HepG2 (cell line): Measurements from ENCODE around the gene TTN. TPM values are rescaled to one million over a fixed set of nuclear protein-coding genes. Genes with fewer than 3 reads are reported as not detected.
A peak's percentile ranks its signal among the peaks of the same experiment; 100 is the strongest.

Experiments
- ATAC-seq: fragments of 200-7000 bp; cut with Tn5 transposase; 3 replicates; pipeline ENCODE4 v1.9.1; 2020; ENCODE audit warnings: mild to moderate bottlenecking, moderate library complexity
- Bru-seq: library from RNA; stranded (reverse); fragments of 400-500 nt; gene quantifications from one replicate; lab custom pipeline; 2021; lab: Mats Ljungman, UMichigan
- BruChase-seq, 2 experiments: library from RNA; stranded (reverse); fragments of 400-500 nt; gene quantifications; one replicate each; lab custom pipeline; 2021; lab: Mats Ljungman, UMichigan
- BruUV-seq: library from RNA; stranded (reverse); fragments of 400-500 nt; replicated peaks from 2 replicates; lab custom pipeline; 2021; lab: Mats Ljungman, UMichigan
- CTCF ChIA-PET: fragments of 300-600 bp; formaldehyde crosslinking; extraction: SDS; loops from one replicate; lab custom pipeline; 2021; ENCODE audit warnings: low total read pairs, inconsistent platforms, low intra/inter-chr PET ratio; lab: Yijun Ruan, JAX
- POLR2A ChIA-PET: fragments of 350-600 bp; sonication (Branson Sonifier 250); formaldehyde crosslinking; loops from one replicate; lab custom pipeline; 2020; ENCODE audit warnings: antibody characterized with exemption, inconsistent platforms; lab: Yijun Ruan, JAX
- DNase-seq: peaks from one replicate; pipeline ENCODE4 v3.0.0-alpha.2; 2015; ENCODE audit warnings: low spot score
- FAIRE-seq: peaks from 3 replicates; lab custom pipeline; 2011; peaks lifted over from hg19 to GRCh38; lab: Jason Lieb, UNC
- H2AFZ ChIP-seq: one replicate; pipeline ENCODE4 v1.6.1; 2011; ENCODE audit warnings: low read length, inconsistent platforms
- H3K27ac ChIP-seq: fragments of 300-600 bp; 3 replicates; pipeline ENCODE4 v1.8.0; 2011; ENCODE audit warnings: mixed run types, mild to moderate bottlenecking, mixed read lengths, low read length, inconsistent platforms; ENCODE audit not compliant: insufficient read depth; ENCODE audit errors: extremely low read length
- H3K27me3 ChIP-seq, 2 experiments: fragments of 200-600 bp in 1 of 2; 2 replicates in 1 of 2; 3 replicates in 1 of 2; pipeline versions ENCODE4 v1.6.0 to v1.8.0; 2011; ENCODE audit warnings: low read length in 2 of 2, mild to moderate bottlenecking in 2 of 2, moderate library complexity in 2 of 2, inconsistent platforms in 1 of 2; ENCODE audit not compliant: insufficient read depth in 2 of 2, control insufficient read depth in 1 of 2
- H3K36me3 ChIP-seq, 2 experiments: fragments of 200-600 bp in 1 of 2; replicated peaks in 1 of 2; 2 replicates in 1 of 2; 3 replicates in 1 of 2; pipeline versions ENCODE4 v1.5.1 to v1.8.0; 2011; ENCODE audit warnings: low read length in 2 of 2, inconsistent platforms in 1 of 2; ENCODE audit not compliant: insufficient read depth in 2 of 2, control insufficient read depth in 1 of 2
- H3K4me1 ChIP-seq: 2 replicates; pipeline ENCODE4 v1.5.1; 2012; ENCODE audit warnings: low read length, inconsistent platforms; ENCODE audit not compliant: insufficient read depth
- H3K4me2 ChIP-seq: 2 replicates; pipeline ENCODE4 v1.6.0; 2011; ENCODE audit warnings: low read depth, low read length, inconsistent platforms
- H3K4me3 ChIP-seq, 3 experiments: fragments of 200-600 bp in 1 of 3; sonication (generic), shearing (Covaris generic) in 1 of 3; replicated peaks in 1 of 3; 2 replicates each; pipeline ENCODE4 v1.5.1; 2011 to 2016; ENCODE audit warnings: low read length in 3 of 3, inconsistent platforms in 2 of 3, low read depth in 2 of 3, mild to moderate bottlenecking in 2 of 3, control low read depth in 1 of 3, mixed read lengths in 1 of 3; ENCODE audit not compliant: insufficient read depth in 1 of 3
- H3K79me2 ChIP-seq: one replicate; pipeline ENCODE4 v1.6.1; 2011; ENCODE audit warnings: low read length, inconsistent platforms; ENCODE audit not compliant: insufficient read depth
- H3K9ac ChIP-seq: 2 replicates; pipeline ENCODE4 v1.6.0; 2011; ENCODE audit warnings: mild to moderate bottlenecking, low read depth, low read length, inconsistent platforms; ENCODE audit not compliant: insufficient read depth
- H3K9me3 ChIP-seq: 2 replicates; pipeline ENCODE4 v1.5.1; 2012; ENCODE audit warnings: mild to moderate bottlenecking, low read length
- H4K20me1 ChIP-seq: 2 replicates; pipeline ENCODE4 v1.6.0; 2011; ENCODE audit warnings: inconsistent platforms, mild to moderate bottlenecking, low read length, moderate library complexity; ENCODE audit not compliant: insufficient read depth
- ATAD3A ChIP-seq: sonication (generic); formaldehyde crosslinking; IDR thresholded peaks from 2 replicates; pipeline ENCODE4 v1.4.0; 2020; ENCODE audit warnings: missing genetic modification reagents
- ATF1 ChIP-seq: IDR thresholded peaks from 2 replicates; pipeline ENCODE4 v1.6.1; 2016; ENCODE audit warnings: mild to moderate bottlenecking, control low read depth
- GPN1 ChIP-seq: sonication (generic); formaldehyde crosslinking; IDR thresholded peaks from 2 replicates; pipeline ENCODE4 v1.5.1; 2020; ENCODE audit warnings: missing genetic modification reagents, borderline replicate concordance
- HOXD1 ChIP-seq: sonication (generic); formaldehyde crosslinking; IDR thresholded peaks from 2 replicates; pipeline ENCODE4 v1.5.0; 2020; ENCODE audit warnings: missing genetic modification reagents
- MAFF ChIP-seq: IDR thresholded peaks from 2 replicates; pipeline ENCODE4 v1.6.1; 2011; ENCODE audit warnings: low read depth, low read length, improper control_type of control experiment
- MAZ ChIP-seq, 2 experiments: sonication (generic) in 1 of 2; formaldehyde crosslinking in 1 of 2; IDR thresholded peaks; 2 replicates each; pipeline versions ENCODE4 v1.5.0 to v1.6.1; 2012 to 2020; ENCODE audit warnings: low read depth in 2 of 2, mild to moderate bottlenecking in 2 of 2, borderline replicate concordance in 1 of 2, improper control_type of control experiment in 1 of 2, low read length in 1 of 2, missing genetic modification reagents in 1 of 2, moderate library complexity in 1 of 2
- NFIC ChIP-seq: IDR thresholded peaks from 2 replicates; pipeline ENCODE4 v1.6.1; 2012; ENCODE audit warnings: mild to moderate bottlenecking, low read length, inconsistent platforms
- TOPORS ChIP-seq: sonication (generic); formaldehyde crosslinking; IDR thresholded peaks from 2 replicates; pipeline ENCODE4 v1.8.0; 2023; ENCODE audit warnings: mild to moderate bottlenecking, missing genetic modification reagents
- ZNF644 ChIP-seq: IDR thresholded peaks from 2 replicates; pipeline ENCODE4 v1.6.1; 2016; ENCODE audit warnings: low read depth
- ZNF691 ChIP-seq: sonication (generic); formaldehyde crosslinking; IDR thresholded peaks from 2 replicates; pipeline ENCODE4 v1.4.0; 2020; ENCODE audit warnings: missing genetic modification reagents, low read depth, mild to moderate bottlenecking, borderline replicate concordance
- ZNF790 ChIP-seq: sonication (generic); formaldehyde crosslinking; IDR thresholded peaks from 2 replicates; pipeline ENCODE4 v1.8.0; 2022; ENCODE audit warnings: missing genetic modification reagents, mild to moderate bottlenecking, borderline replicate concordance
- ZSCAN21 ChIP-seq: sonication (generic); formaldehyde crosslinking; IDR thresholded peaks from 2 replicates; pipeline ENCODE4 v1.8.0; 2022; ENCODE audit warnings: mild to moderate bottlenecking, missing genetic modification reagents, moderate library complexity, borderline replicate concordance
- WGBS: methylation state at CpG from one replicate; pipeline ENCODE4 v1.1.6; 2017; ENCODE audit warnings: low lambda C conversion rate; 5-methylcytosine and 5-hydroxymethylcytosine counted together
- in situ Hi-C: cut with HindIII; loops from 2 replicates; pipeline ENCODE4 v1.10.0; 2017; ENCODE audit warnings: low pct_unique_long_range_greater_than_20kb; ENCODE audit not compliant: extremely low pct_ligation_motif_present
- intact Hi-C: fragments of 100-400 bp; cut with micrococcal nuclease; formaldehyde crosslinking; loops from one replicate; pipeline ENCODE4 v1.10.0; 2022; ENCODE audit not compliant: unreplicated experiment
- long read RNA-seq, 2 experiments: library from RNA in 1 of 2; library from polyadenylated mRNA in 1 of 2; stranded (forward) in 1 of 2; unstranded in 1 of 2; transcript quantifications; one replicate each; pipeline ENCODE4 v2.0.0, GENCODE V29; 2019 to 2022
- polyA minus RNA-seq, 3 experiments: library from RNA; depleted of rRNA, polyadenylated mRNA; stranded (reverse); fragments of >200 nt; gene quantifications; 2 replicates each; pipeline ENCODE4 v1.2.3, GENCODE V29; 2011; ENCODE audit warnings: low replicate concordance in 1 of 3
- polyA plus RNA-seq, 8 experiments: library from polyadenylated mRNA; depleted of rRNA in 3 of 8; stranded (reverse) in 7 of 8; unstranded in 1 of 8; fragments of >200 nt; fragmentation: Illumina TruSeq in 4 of 8; extraction: Trizol in 4 of 8; gene quantifications; 2 replicates each; pipeline versions ENCODE4 v1.2.1 to v1.2.3, GENCODE V29; 2011 to 2016; ENCODE audit warnings: low read depth in 4 of 8, missing spikeins in 1 of 8, mixed read lengths in 1 of 8; ENCODE audit not compliant: insufficient read depth in 1 of 8
- total RNA-seq, 5 experiments: library from RNA; depleted of rRNA; stranded (reverse); fragments of >200 nt; fragmentation: Illumina TruSeq; extraction: Trizol; gene quantifications; 2 replicates each; pipeline ENCODE4 v1.2.3, GENCODE V29; 2016; ENCODE audit warnings: low read depth in 1 of 5
- TF ChIP-seq, protein P1 (sequence below): sonication (generic); formaldehyde crosslinking; IDR thresholded peaks from 2 replicates; pipeline ENCODE4 v1.8.1; 2023; ENCODE audit warnings: mild to moderate bottlenecking, missing genetic modification reagents

TTN gene
- total RNA-seq (2016; rRNA removed; fragmentation: Illumina TruSeq; extraction: Trizol) (under 0.01 TPM in 2 replicates), polyA plus RNA-seq (2011; rRNA removed) (under 0.01 TPM in 1 of 2 replicates, not detected in the other), polyA minus RNA-seq (2011; rRNA and poly(A)+ RNA removed; ENCODE audit: low replicate concordance) (under 0.01 and 0.02 TPM in 2 replicates), Bru-seq, nascent RNA (percentile 7 among the genes with signal in this experiment), BruChase-seq, experiment 1, labeled RNA remaining after a 6-hour chase (percentile 6 among the genes with signal in this experiment), BruChase-seq, experiment 2, labeled RNA remaining after a 2-hour chase (percentile 4 among the genes with signal in this experiment)
- not detected in 2 replicates for total RNA-seq (2016; cell fraction: cytosol; rRNA removed; fragmentation: Illumina TruSeq; extraction: Trizol; ENCODE audit: low read depth)
- under 0.01 TPM in 2 replicates for total RNA-seq (2016; cell fraction: insoluble cytoplasmic fraction; rRNA removed; fragmentation: Illumina TruSeq; extraction: Trizol)
- total RNA-seq (2016; cell fraction: membrane; rRNA removed; fragmentation: Illumina TruSeq; extraction: Trizol): not detected in 2 replicates
- under 0.01 and 0.06 TPM in 2 replicates for total RNA-seq (2016; cell fraction: nucleus; rRNA removed; fragmentation: Illumina TruSeq; extraction: Trizol)
- under 0.01 TPM in 2 replicates for polyA plus RNA-seq (2011; cell fraction: cytosol; rRNA removed)
- 0.02 TPM in 2 replicates for polyA plus RNA-seq (2011; cell fraction: nucleus; rRNA removed)
- 0.08 and 0.12 TPM in 2 replicates for polyA plus RNA-seq (2012)
- polyA plus RNA-seq (2016; cell fraction: cytosol; fragmentation: Illumina TruSeq; extraction: Trizol; ENCODE audit: low read depth): not detected in 2 replicates
- not detected in 2 replicates for polyA plus RNA-seq (2016; cell fraction: insoluble cytoplasmic fraction; fragmentation: Illumina TruSeq; extraction: Trizol; ENCODE audit: low read depth)
- not detected in 2 replicates for polyA plus RNA-seq (2016; cell fraction: membrane; fragmentation: Illumina TruSeq; extraction: Trizol; ENCODE audit: low read depth)
- polyA plus RNA-seq (2016; cell fraction: nucleus; fragmentation: Illumina TruSeq; extraction: Trizol; ENCODE audit: insufficient read depth, low read depth): 0.01 TPM in 1 of 2 replicates, not detected in the other
- under 0.01 TPM in 1 of 2 replicates, not detected in the other for polyA minus RNA-seq (2011; cell fraction: cytosol; rRNA and poly(A)+ RNA removed)
- 0.13 and 1.1 TPM in 2 replicates for polyA minus RNA-seq (2011; cell fraction: nucleus; rRNA and poly(A)+ RNA removed)
- long read RNA-seq, experiment 1: 0 reads
- long read RNA-seq, experiment 2: 0 reads

GRCh38 chr2:178807227-178808008 lies at the start of gene TTN:
Gene TTN (minus strand): TSS chr2:178807423. CDS start chr2:178804642, 2,781 bp downstream.
- no peak within 1 kb of the TSS for H3K4me3 ChIP-seq
- TF ChIP-seq, protein P1, sequence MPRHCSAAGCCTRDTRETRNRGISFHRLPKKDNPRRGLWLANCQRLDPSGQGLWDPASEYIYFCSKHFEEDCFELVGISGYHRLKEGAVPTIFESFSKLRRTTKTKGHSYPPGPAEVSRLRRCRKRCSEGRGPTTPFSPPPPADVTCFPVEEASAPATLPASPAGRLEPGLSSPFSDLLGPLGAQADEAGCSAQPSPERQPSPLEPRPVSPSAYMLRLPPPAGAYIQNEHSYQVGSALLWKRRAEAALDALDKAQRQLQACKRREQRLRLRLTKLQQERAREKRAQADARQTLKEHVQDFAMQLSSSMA (CRISPR knock-in tag): no peak
- no peak for TF ChIP-seq ZSCAN21 (CRISPR knock-in tag)
- no peak for TF ChIP-seq MAFF
- TF ChIP-seq ZNF691 (CRISPR knock-in tag): no peak
- TF ChIP-seq ATF1 (CRISPR knock-in tag): no peak
- TF ChIP-seq HOXD1: no peak
- TF ChIP-seq ZNF644: no peak
- no peak for TF ChIP-seq ZNF790 (CRISPR knock-in tag)
- no peak for TF ChIP-seq GPN1 (CRISPR knock-in tag)
- TF ChIP-seq NFIC: no peak
- no peak for TF ChIP-seq ATAD3A
- no peak for TF ChIP-seq TOPORS
- TF ChIP-seq MAZ (IDR thresholded peaks at IDR 0.05; ENCODE audit: borderline replicate concordance, low read depth, low read length): no peak
- TF ChIP-seq MAZ (CRISPR knock-in tag; IDR thresholded peaks at IDR 0.05; ENCODE audit: low read depth): no peak
- no peak for DNase-seq
- peaks cover 0 to 3% of the 10 kb centered on the region in 2 experiments; a peak in 1 of 5 replicates for H3K27me3 ChIP-seq
- H3K4me1 ChIP-seq: no peaks in the 10 kb centered on the region
- in situ Hi-C loops: no loop called here
- no peaks in the 10 kb centered on the region for H3K9me3 ChIP-seq
- no peaks in the 10 kb centered on the region for H4K20me1 ChIP-seq
- BruUV-seq: no TSS peak
- intact Hi-C loops: no loop called here
- FAIRE-seq: no peak
- 7% methylated on average over 10 of the region's 10 CpGs for WGBS
- H3K4me2 ChIP-seq: no peak within 1 kb of the TSS
- ChIA-PET CTCF (no interaction called here), POLR2A (no interaction called here)
- no peak for ATAC-seq
- H3K36me3 ChIP-seq: no peaks in the 10 kb centered on the region
- no peak within 1 kb of the TSS for H3K9ac ChIP-seq
- H3K79me2 ChIP-seq: no peaks in the 10 kb centered on the region
- no peak within 1 kb of the TSS for H2AFZ ChIP-seq
- no peak within 1 kb of the TSS for H3K27ac ChIP-seq
